K562 (cell line): ENCODE measurements around the gene GABARAPL2. TPM values are rescaled to one million over a fixed set of nuclear protein-coding genes. Genes with fewer than 3 reads are reported as not detected.
A peak's percentile ranks its signal among the peaks of the same experiment; 100 is the strongest.

Source experiments
- CBX2 ChIP-seq: fragments of 200-600 bp; sonication (generic); IDR thresholded peaks from one replicate; pipeline ENCODE4 v1.6.1; 2012; ENCODE audit warnings: mild to moderate bottlenecking, low read length, inconsistent platforms; ENCODE audit not compliant: insufficient read depth, poor library complexity, severe bottlenecking
- CCNT2 ChIP-seq: IDR thresholded peaks from 2 replicates; pipeline ENCODE4 v1.6.1; 2011; ENCODE audit warnings: borderline replicate concordance, low read depth, mild to moderate bottlenecking, moderate library complexity, mixed read lengths, low read length; ENCODE audit not compliant: insufficient read length; ENCODE audit errors: extremely low read depth
- ETV1 ChIP-seq: fragments of 450-650 bp; conservative IDR thresholded peaks from 2 replicates; pipeline ENCODE4 v1.6.1; 2016; ENCODE audit warnings: missing genetic modification characterization, control low read depth, low read depth, missing compliant biosample characterization
- GTF2E2 ChIP-seq: fragments of 200-800 bp; sonication (Bioruptor generic); IDR thresholded peaks from 2 replicates; pipeline ENCODE4 v1.6.1; 2016; ENCODE audit warnings: missing genetic modification characterization, missing compliant biosample characterization
- HDAC2 ChIP-seq: fragments of 450-650 bp; IDR thresholded peaks from 2 replicates; pipeline ENCODE4 v1.6.1; 2016; ENCODE audit warnings: mild to moderate bottlenecking
- HNRNPLL ChIP-seq: fragments of 200-400 bp; formaldehyde crosslinking; IDR thresholded peaks from 2 replicates; pipeline ENCODE4 v1.6.1; 2017; ENCODE audit warnings: low read length, low read depth, mild to moderate bottlenecking; ENCODE audit not compliant: poor library complexity, severe bottlenecking
- JUNB ChIP-seq: fragments of 450-650 bp; formaldehyde crosslinking; conservative IDR thresholded peaks from 2 replicates; pipeline ENCODE4 v1.4.0; 2020; ENCODE audit warnings: mild to moderate bottlenecking
- KDM5B ChIP-seq: fragments of 200-600 bp; sonication (generic); IDR thresholded peaks from 2 replicates; pipeline ENCODE4 v1.6.1; 2012; ENCODE audit warnings: low read depth, mild to moderate bottlenecking, moderate library complexity, low read length, control low read depth, inconsistent platforms; ENCODE audit not compliant: insufficient replicate concordance
- KHSRP ChIP-seq: fragments of 450-650 bp; IDR thresholded peaks from 2 replicates; pipeline ENCODE4 v1.6.1; 2017
- LEF1 ChIP-seq: fragments of 450-650 bp; IDR thresholded peaks from 2 replicates; pipeline ENCODE4 v1.6.1; 2016; ENCODE audit warnings: mild to moderate bottlenecking
- MEIS2 ChIP-seq: fragments of 450-650 bp; IDR thresholded peaks from 2 replicates; pipeline ENCODE4 v1.6.1; 2014; ENCODE audit warnings: mild to moderate bottlenecking; ENCODE audit not compliant: partially characterized antibody
- NFIC ChIP-seq: fragments of 450-650 bp; IDR thresholded peaks from 2 replicates; pipeline ENCODE4 v1.6.1; 2017; ENCODE audit warnings: mild to moderate bottlenecking, inconsistent platforms
- PHF8 ChIP-seq: fragments of 200-600 bp; sonication (generic); IDR thresholded peaks from 2 replicates; pipeline ENCODE4 v1.6.1; 2012; ENCODE audit warnings: mixed run types, mild to moderate bottlenecking, inconsistent platforms, low read length, moderate library complexity, borderline replicate concordance
- RCOR1 ChIP-seq, 2 experiments: IDR thresholded peaks; 2 replicates each; pipeline ENCODE4 v1.6.1; 2012; ENCODE audit warnings: low read depth in 2 of 2, low read length in 2 of 2, borderline replicate concordance in 1 of 2, improper control_type of control experiment in 1 of 2
- RNF2 ChIP-seq: sonication (generic); IDR thresholded peaks from 2 replicates; pipeline ENCODE4 v1.6.1; 2016
- SOX6 ChIP-seq: fragments of 450-650 bp; IDR thresholded peaks from 2 replicates; pipeline ENCODE4 v1.6.1; 2014; ENCODE audit warnings: mild to moderate bottlenecking
- TBL1XR1 ChIP-seq, 2 experiments: IDR thresholded peaks; 2 replicates each; pipeline ENCODE4 v1.6.1; 2012; ENCODE audit warnings: improper control_type of control experiment in 2 of 2, low read length in 2 of 2, mild to moderate bottlenecking in 1 of 2
- TCF3 ChIP-seq: sonication (generic); formaldehyde crosslinking; IDR thresholded peaks from 2 replicates; pipeline ENCODE4 v1.4.0; 2020; ENCODE audit warnings: mild to moderate bottlenecking, missing genetic modification reagents
- ZNF668 ChIP-seq: fragments of 250-450 bp; sonication (Bioruptor Pico); IDR thresholded peaks from 2 replicates; pipeline ENCODE4 v1.8.0; 2022; ENCODE audit warnings: mild to moderate bottlenecking, inconsistent platforms
- polyA plus RNA-seq, 8 experiments: library from polyadenylated mRNA; depleted of rRNA in 4 of 8; stranded (reverse) in 5 of 8; unstranded in 3 of 8; fragments of >200 nt; fragmentation: Nextera tagmentation in 2 of 8; fragmentation: Illumina TruSeq in 1 of 8; extraction: Ambion mirVana in 2 of 8; extraction: Trizol in 1 of 8; gene quantifications; 2 replicates each; pipeline versions ENCODE4 v1.2.1 to v1.2.3, GENCODE V29; 2011 to 2014; ENCODE audit warnings: inconsistent platforms in 1 of 8, missing spikeins in 1 of 8
- total RNA-seq, 7 experiments: library from RNA; depleted of rRNA in 6 of 7; stranded (reverse); fragments of >200 nt in 6 of 7; fragmentation: Illumina TruSeq in 2 of 7; extraction: Trizol in 2 of 7; gene quantifications; 2 replicates each; pipeline versions ENCODE4 v1.2.1 to v1.2.3, GENCODE V29; 2011 to 2021; ENCODE audit warnings: low replicate concordance in 1 of 7
- TF ChIP-seq, protein P1 (sequence below), 2 experiments: IDR thresholded peaks in 1 of 2; conservative IDR thresholded peaks in 1 of 2; 2 replicates each; pipeline ENCODE4 v1.6.1; 2016; ENCODE audit warnings: low read depth in 2 of 2, mild to moderate bottlenecking in 1 of 2, missing compliant biosample characterization in 1 of 2, missing genetic modification characterization in 1 of 2, moderate library complexity in 1 of 2
- TF ChIP-seq, protein P2 (sequence below), 2 experiments: fragments of 450-650 bp; conservative IDR thresholded peaks; 2 replicates each; pipeline ENCODE4 v1.6.1; 2017; ENCODE audit warnings: mild to moderate bottlenecking in 2 of 2, moderate library complexity in 2 of 2
- TF ChIP-seq, protein P3 (sequence below): sonication (generic); formaldehyde crosslinking; IDR thresholded peaks from 2 replicates; pipeline ENCODE4 v1.8.0; 2022; ENCODE audit warnings: missing genetic modification reagents, mild to moderate bottlenecking, borderline replicate concordance

The GABARAPL2 gene
- total and polyA plus RNA-seq, 9 of the 15 experiments (the other 6 are each of a cell fraction or from before 2014, with no cell fraction given), result 42.1 to 288 (median 91.8) TPM

DNA sequence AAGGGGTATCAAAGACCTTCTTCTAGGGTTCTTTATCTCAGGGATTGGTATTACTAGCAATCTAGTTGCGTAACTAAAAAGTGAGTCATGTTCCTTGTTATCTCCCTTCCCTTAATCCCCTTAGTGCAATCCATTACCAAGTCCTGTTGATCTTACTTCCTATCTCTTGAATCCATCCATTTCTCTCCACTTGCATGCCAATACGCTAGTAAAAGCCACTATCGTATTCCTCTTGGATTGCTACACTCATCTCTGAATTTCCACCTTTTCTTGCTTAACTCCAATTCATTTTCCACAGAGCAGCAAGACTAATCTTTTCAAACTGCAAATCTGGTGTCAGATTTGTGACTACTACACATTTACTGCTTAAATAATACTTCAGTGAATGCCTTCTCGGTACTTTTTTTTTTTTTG is 58.7 kb downstream of the GABARAPL2 start (continued):
- no peak for TF ChIP-seq KDM5B
- TF ChIP-seq TCF3 (CRISPR knock-in tag), result peak; percentile 64
- TF ChIP-seq JUNB (CRISPR knock-in tag), result peak; percentile 70
- 0 out of 2 replicates have a peak, but pooled peaks have one; percentile 22 for TF ChIP-seq RNF2
- no peak for TF ChIP-seq PHF8
- TF ChIP-seq, protein P1, sequence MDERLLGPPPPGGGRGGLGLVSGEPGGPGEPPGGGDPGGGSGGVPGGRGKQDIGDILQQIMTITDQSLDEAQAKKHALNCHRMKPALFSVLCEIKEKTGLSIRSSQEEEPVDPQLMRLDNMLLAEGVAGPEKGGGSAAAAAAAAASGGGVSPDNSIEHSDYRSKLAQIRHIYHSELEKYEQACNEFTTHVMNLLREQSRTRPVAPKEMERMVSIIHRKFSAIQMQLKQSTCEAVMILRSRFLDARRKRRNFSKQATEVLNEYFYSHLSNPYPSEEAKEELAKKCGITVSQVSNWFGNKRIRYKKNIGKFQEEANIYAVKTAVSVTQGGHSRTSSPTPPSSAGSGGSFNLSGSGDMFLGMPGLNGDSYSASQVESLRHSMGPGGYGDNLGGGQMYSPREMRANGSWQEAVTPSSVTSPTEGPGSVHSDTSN (CRISPR knock-in tag; IDR thresholded peaks at IDR 0.05; ENCODE audit: low read depth), result no peak
- TF ChIP-seq, protein P1 (tag; conservative IDR thresholded peaks at IDR 0.05; ENCODE audit: low read depth), result peak; percentile 30; the same call in 1 of the 2 replicates
- TF ChIP-seq GTF2E2 (tag), result no peak
- TF ChIP-seq, protein P2, sequence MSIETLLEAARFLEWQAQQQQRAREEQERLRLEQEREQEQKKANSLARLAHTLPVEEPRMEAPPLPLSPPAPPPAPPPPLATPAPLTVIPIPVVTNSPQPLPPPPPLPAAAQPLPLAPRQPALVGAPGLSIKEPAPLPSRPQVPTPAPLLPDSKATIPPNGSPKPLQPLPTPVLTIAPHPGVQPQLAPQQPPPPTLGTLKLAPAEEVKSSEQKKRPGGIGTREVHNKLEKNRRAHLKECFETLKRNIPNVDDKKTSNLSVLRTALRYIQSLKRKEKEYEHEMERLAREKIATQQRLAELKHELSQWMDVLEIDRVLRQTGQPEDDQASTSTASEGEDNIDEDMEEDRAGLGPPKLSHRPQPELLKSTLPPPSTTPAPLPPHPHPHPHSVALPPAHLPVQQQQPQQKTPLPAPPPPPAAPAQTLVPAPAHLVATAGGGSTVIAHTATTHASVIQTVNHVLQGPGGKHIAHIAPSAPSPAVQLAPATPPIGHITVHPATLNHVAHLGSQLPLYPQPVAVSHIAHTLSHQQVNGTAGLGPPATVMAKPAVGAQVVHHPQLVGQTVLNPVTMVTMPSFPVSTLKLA (conservative IDR thresholded peaks at IDR 0.05), result peak in 1 of 2 experiments; percentile 39; a peak in 1 of 4 replicates
- peak; percentile 44; the same call in 1 of the 2 replicates for TF ChIP-seq LEF1
- TF ChIP-seq TBL1XR1 (IDR thresholded peaks at IDR 0.05; ENCODE audit: low read length in 2 of 2), result peak in 1 of 2 experiments; percentile 66; a peak in 1 of 4 replicates
- TF ChIP-seq, protein P3, sequence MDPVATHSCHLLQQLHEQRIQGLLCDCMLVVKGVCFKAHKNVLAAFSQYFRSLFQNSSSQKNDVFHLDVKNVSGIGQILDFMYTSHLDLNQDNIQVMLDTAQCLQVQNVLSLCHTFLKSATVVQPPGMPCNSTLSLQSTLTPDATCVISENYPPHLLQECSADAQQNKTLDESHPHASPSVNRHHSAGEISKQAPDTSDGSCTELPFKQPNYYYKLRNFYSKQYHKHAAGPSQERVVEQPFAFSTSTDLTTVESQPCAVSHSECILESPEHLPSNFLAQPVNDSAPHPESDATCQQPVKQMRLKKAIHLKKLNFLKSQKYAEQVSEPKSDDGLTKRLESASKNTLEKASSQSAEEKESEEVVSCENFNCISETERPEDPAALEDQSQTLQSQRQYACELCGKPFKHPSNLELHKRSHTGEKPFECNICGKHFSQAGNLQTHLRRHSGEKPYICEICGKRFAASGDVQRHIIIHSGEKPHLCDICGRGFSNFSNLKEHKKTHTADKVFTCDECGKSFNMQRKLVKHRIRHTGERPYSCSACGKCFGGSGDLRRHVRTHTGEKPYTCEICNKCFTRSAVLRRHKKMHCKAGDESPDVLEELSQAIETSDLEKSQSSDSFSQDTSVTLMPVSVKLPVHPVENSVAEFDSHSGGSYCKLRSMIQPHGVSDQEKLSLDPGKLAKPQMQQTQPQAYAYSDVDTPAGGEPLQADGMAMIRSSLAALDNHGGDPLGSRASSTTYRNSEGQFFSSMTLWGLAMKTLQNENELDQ (CRISPR knock-in tag), result no peak
- TF ChIP-seq ETV1 (tag), result peak; percentile 60; the same call in 1 of the 2 replicates
- no peak for TF ChIP-seq ZNF668 (CRISPR knock-in tag)
- no peak for TF ChIP-seq HNRNPLL
- peak; percentile 70 for TF ChIP-seq CCNT2
- peak in 1 of 2 experiments; percentile 92; a peak in 2 of 4 replicates for TF ChIP-seq RCOR1 (IDR thresholded peaks at IDR 0.05; ENCODE audit: borderline replicate concordance in 1 of 2, low read depth in 2 of 2, low read length in 2 of 2)
- TF ChIP-seq MEIS2, result peak; percentile 59
- TF ChIP-seq HDAC2, result peak; percentile 94
- TF ChIP-seq SOX6, result peak; percentile 70; the same call in 1 of the 2 replicates
- 0 out of 2 replicates have a peak, but pooled peaks have one; percentile 29 for TF ChIP-seq KHSRP
- no peak for TF ChIP-seq CBX2
- peak; percentile 56 for TF ChIP-seq NFIC
